Small intestine (tissue), 7 donors: ENCODE results near the gene ZCWPW1. TPM values are rescaled to one million over a fixed set of nuclear protein-coding genes. Genes with fewer than 3 reads are reported as not detected.

Source experiments
- DNase-seq, 2 donors: peaks; one replicate each; pipeline versions ENCODE4 v3.0.0 to v3.0.0-alpha.2; 2013
- FAIRE-seq: peaks from 2 replicates; lab custom pipeline; 2012; peaks lifted over from hg19 to GRCh38; lab: Jason Lieb, UNC
- H3K27ac ChIP-seq, 3 donors: one replicate each; pipeline ENCODE4 v1.5.1; 2013; ENCODE audit warnings: low read length in 2 of 3, mild to moderate bottlenecking in 2 of 3, control low read depth in 1 of 3, inconsistent platforms in 1 of 3, low read depth in 1 of 3, moderate library complexity in 1 of 3
- H3K27me3 ChIP-seq, 3 donors: one replicate each; pipeline ENCODE4 v1.6.1; 2013; ENCODE audit warnings: low read length in 3 of 3, inconsistent platforms in 1 of 3; ENCODE audit not compliant: control insufficient read depth in 3 of 3, insufficient read depth in 3 of 3
- H3K36me3 ChIP-seq, 3 donors: one replicate each; pipeline ENCODE4 v1.6.1; 2013; ENCODE audit warnings: low read length in 3 of 3, inconsistent platforms in 1 of 3, low read depth in 1 of 3, mild to moderate bottlenecking in 1 of 3, moderate library complexity in 1 of 3; ENCODE audit not compliant: control insufficient read depth in 3 of 3, insufficient read depth in 2 of 3
- H3K4me1 ChIP-seq, 3 donors: one replicate each; pipeline ENCODE4 v1.6.1; 2013; ENCODE audit warnings: low read length in 2 of 3, inconsistent platforms in 1 of 3, low read depth in 1 of 3, mild to moderate bottlenecking in 1 of 3, moderate library complexity in 1 of 3; ENCODE audit not compliant: control insufficient read depth in 3 of 3, insufficient read depth in 2 of 3
- H3K4me3 ChIP-seq, 3 donors: one replicate each; pipeline ENCODE4 v1.5.1; 2013; ENCODE audit warnings: low read length in 3 of 3, control low read depth in 1 of 3, inconsistent platforms in 1 of 3, low read depth in 1 of 3, mild to moderate bottlenecking in 1 of 3, moderate library complexity in 1 of 3
- H3K9me3 ChIP-seq, 2 donors: one replicate each; pipeline ENCODE4 v1.6.1; 2013; ENCODE audit warnings: low read depth in 1 of 2, low read length in 1 of 2; ENCODE audit not compliant: control insufficient read depth in 2 of 2, insufficient read depth in 1 of 2
- WGBS, 3 donors: extraction: QIAGEN DNeasy Blood & Tissue Kit; methylation state at CpG; one replicate each; pipeline ENCODE4 v1.1.7; 2013; 5-methylcytosine and 5-hydroxymethylcytosine counted together
- polyA plus RNA-seq, 4 donors: library from polyadenylated mRNA; stranded (reverse) in 3 of 4; unstranded in 1 of 4; fragments of 200-250 nt in 3 of 4; fragments of 120-200 nt in 1 of 4; gene quantifications; one replicate each; pipeline versions ENCODE4 v1.2.1 to v1.2.3, GENCODE V29; 2013
- donor health status: healthy with polysubstance abuse.
- donor health status: control.
- donor health status: control.
- donor health status: Bipolar disorder and iron deficiency.
- donor health status: healthy.

ZCWPW1 gene
- polyA plus RNA-seq, 4 donors: 1.3 to 6.5 (median 4.8) TPM

DNA sequence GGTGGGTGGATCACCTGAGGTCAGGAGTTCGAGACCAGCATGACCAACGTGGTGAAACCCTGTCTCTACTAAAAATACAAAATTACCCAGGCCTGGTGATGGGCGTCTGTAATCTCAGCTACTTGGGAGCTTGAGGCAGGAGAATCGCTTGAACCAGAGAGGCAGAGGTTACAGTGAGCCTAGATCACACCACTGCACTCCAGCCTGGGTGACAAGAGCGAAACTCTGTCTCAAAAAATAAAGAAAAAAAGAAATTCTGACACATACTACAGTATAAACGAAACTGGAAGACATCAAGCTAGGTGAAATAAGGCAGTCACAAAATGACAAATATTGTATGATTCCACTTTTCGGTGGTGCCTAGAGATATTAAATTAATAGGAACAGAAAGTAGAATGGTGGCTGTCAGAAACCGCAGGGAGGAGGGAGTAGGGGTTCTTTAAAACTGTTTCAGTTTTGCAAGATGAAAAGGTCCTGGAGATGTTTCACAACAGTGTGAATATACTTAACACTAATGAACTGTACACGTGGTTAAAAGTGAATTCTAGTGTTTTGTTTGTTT is 32.0 kb downstream of the ZCWPW1 start:
- FAIRE-seq (no peak), DNase-seq (peak in 1 of 2 donors; percentile 19)
- no peaks in the 10 kb centered on the region for H3K36me3 ChIP-seq
- 54 to 68% (median 62%) methylated on average over 9 of the region's 9 CpGs for WGBS, 3 donors
- H3K9me3 ChIP-seq: no peaks in the 10 kb centered on the region
- H3K4me1 ChIP-seq: no peaks in the 10 kb centered on the region
- peak overlapping the region in 1 of 3 donors; percentile 52 for H3K27ac ChIP-seq
- H3K27me3 ChIP-seq: peaks cover 0 to 3% (median 0%) of the 10 kb centered on the region in 3 donors
- H3K4me3 ChIP-seq: no peak overlapping the region

DNA sequence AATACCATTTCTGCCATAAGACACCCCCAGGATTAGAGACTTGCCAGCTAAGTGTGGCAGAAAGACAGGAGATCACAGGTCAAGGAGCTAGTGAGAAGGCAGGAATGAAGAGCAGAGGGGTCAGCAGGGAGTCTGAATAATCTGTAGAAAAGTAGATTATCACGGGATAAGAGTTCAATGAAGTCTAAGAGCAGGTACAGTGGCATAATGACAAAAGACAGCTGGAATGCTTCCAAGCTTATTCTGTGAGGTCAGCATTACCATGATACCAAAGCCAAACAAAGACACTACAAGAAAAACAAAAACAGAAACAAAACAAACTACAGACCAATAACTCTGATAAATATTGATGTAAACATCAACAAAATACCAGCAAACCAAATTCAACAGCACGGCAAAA is 34.4 kb downstream of the ZCWPW1 start:
- Histone ChIP-seq H3K9me3 (no peaks in the 10 kb centered on the region), H3K27me3 (peaks cover 0 to 3% (median 0%) of the 10 kb centered on the region in 3 donors), H3K27ac (no peak overlapping the region), H3K4me3 (no peak overlapping the region), H3K36me3 (no peaks in the 10 kb centered on the region), H3K4me1 (no peaks in the 10 kb centered on the region)
- DNase-seq: no peak
- no peak for FAIRE-seq
- 66 to 79% (median 71%) methylated on average over 2 of the region's 2 CpGs for WGBS, 3 donors

DNA sequence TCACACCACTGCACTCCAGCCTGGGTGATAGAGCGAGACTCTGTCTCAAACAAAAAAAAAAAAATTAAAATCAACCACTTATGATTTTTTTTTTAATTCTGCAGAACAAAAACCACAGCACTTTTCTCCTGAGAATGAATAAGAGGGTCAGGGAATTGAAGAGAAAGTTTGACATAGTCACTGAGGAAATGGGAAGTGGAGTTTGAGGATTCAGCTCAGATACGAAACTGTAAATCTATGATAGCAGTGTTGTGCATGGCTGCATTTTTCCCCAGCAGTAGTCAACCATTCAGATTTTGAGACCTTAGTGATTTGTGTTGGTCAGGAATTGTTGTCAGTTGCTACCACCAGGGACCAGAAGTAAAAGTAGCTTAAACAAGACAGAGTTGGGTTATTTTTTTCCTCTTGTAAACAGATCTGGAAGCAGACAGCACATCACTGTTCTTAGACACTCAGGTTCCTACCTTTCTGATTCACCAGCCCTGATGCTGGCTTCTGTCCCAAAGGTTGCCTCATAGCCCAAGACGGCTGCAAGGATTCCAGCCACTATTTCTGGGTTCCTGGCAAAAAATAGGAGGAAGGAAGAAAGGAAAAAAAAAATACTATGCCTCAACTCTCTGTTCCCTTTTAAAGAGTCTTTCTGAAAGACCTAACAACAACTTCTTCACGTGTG is 35.1 kb downstream of the ZCWPW1 start:
- Histone ChIP-seq H3K4me3 (no peak overlapping the region), H3K9me3 (no peaks in the 10 kb centered on the region), H3K27me3 (peaks cover 0 to 3% (median 0%) of the 10 kb centered on the region in 3 donors), H3K4me1 (no peaks in the 10 kb centered on the region), H3K27ac (no peak overlapping the region), H3K36me3 (no peaks in the 10 kb centered on the region)
- 69 to 87% (median 84%) methylated on average over 4 of the region's 4 CpGs for WGBS, 3 donors
- no peak for FAIRE-seq
- no peak for DNase-seq

DNA sequence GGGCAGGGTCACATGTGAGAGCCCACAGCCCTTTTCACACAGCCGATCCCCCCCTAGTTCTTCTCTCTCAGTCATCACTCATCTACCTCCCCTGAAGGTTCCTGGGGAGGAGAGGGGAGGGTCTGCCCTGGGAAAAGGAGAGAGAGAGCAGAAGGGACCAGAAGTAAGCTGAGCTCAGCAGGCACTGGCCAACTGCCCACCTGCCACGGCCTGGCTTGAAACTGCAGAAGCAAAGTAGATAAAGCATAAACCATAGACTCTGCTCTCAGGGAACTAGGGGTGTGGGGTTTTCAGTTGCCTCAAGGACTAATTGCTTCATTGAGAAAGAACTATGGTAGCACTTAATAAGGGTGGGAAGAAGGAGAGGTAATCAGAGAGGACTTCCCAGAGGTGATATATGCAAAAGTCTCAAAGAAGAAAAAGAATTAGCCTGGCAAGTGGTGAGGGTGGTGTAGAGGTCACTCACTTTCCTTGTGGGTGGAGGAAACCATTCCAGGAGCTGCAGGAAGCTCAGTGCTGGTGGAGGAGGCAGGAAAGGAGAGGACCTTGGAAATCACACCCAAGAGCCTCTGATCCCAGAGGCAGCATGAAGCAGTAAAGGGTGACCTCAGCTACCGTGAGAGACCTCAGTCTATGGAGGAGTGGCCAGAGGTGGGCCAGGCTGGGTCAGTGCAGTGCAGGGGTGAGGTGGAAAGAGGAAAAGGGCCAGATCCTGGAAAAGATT is 38.1 kb downstream of the ZCWPW1 start:
- 31 to 56% (median 55%) methylated on average over 3 of the region's 3 CpGs for WGBS, 3 donors
- FAIRE-seq: no peak

DNA sequence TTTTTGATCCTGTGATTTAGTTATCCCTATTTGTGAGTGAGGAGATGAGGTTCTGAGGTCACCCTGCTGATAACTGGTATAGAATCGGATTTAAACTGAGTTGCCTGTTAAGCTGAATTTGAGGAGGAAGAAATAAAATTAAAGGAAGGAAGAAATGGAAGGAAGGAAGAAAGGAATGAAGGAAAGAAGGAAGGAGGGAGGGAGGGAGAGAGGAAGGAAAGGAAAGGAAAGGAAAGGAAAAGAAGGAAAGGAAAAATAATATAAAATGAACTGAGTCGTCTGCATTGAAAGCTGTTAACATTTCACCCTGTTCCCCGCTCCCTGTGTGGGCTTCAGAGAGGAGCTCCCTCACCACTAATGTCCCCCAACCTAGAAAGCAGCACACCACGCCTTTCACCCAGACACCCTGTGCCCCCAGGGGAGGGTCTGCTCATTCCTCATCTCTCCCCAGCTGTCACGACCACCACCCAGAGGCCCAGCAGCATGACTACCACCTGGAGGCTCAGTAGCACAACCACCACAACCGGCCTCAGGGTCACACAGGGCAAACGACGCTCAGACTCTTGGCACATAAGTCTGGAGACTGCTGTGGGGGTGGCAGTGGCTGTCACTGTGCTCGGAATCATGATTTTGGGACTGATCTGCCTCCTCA is 38.9 kb downstream of the ZCWPW1 start:
- DNase-seq (no peak), FAIRE-seq (no peak)
- peaks cover 0 to 3% (median 0%) of the 10 kb centered on the region in 3 donors for H3K27me3 ChIP-seq
- no peaks in the 10 kb centered on the region for H3K36me3 ChIP-seq
- H3K4me3 ChIP-seq: no peak overlapping the region
- 61 to 67% (median 65%) methylated on average over 9 of the region's 9 CpGs for WGBS, 3 donors
- H3K27ac ChIP-seq: no peak overlapping the region
- no peaks in the 10 kb centered on the region for H3K9me3 ChIP-seq
- H3K4me1 ChIP-seq: no peaks in the 10 kb centered on the region

More for the DNA sequence above, 38.1 kb downstream of the ZCWPW1 start:
- DNase-seq: no peak
- Histone ChIP-seq H3K9me3 (no peaks in the 10 kb centered on the region), H3K27me3 (peaks cover 0 to 3% (median 0%) of the 10 kb centered on the region in 3 donors), H3K4me1 (no peaks in the 10 kb centered on the region), H3K4me3 (no peak overlapping the region), H3K27ac (no peak overlapping the region), H3K36me3 (no peaks in the 10 kb centered on the region)

DNA sequence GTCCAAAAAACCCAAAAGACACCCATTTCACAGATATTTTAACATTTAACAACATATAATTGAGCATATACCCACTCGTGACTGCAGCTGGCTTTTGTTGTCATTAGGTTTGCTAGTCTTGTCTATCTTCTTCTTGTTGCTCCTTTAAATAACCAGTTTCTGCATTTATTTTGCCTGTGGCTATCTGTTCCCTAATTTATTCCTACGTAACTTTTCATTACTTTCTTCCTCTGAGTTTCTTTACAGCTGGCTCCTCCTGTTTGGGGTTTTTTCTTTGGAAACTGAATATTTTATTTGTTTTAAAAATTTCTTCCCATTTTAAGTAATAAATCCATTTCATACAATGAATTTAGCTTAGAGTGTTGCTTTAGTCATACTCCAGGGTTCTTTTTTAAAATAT is 40.8 kb downstream of the ZCWPW1 start:
- Histone ChIP-seq H3K27ac (no peak overlapping the region), H3K36me3 (no peaks in the 10 kb centered on the region), H3K9me3 (no peaks in the 10 kb centered on the region), H3K27me3 (no peaks in the 10 kb centered on the region), H3K4me1 (no peaks in the 10 kb centered on the region), H3K4me3 (no peak overlapping the region)
- WGBS, 3 donors: 80 to 86% (median 81%) methylated on average over 2 of the region's 2 CpGs
- FAIRE-seq (no peak), DNase-seq (no peak)

DNA sequence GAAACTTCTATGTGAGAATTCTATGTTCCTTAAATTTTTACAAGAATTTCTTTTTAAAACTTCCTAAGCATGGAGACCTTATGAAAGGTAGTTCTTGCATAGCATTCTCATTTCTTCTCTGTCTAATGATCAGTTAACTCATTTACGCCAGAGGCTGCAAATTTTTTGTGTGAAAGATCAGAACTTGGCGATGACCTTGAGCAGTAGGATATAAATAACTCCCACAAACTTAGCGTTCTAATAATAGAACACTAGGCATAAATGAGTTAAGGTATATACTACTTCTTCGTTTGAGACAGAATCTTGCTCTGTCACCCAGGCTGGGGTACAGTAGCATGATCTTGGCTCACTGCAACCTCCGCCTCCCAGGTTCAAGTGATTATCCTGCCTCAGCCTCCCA is 41.6 kb downstream of the ZCWPW1 start:
- no peaks in the 10 kb centered on the region for H3K4me1 ChIP-seq
- 66 to 82% (median 80%) methylated on average over 5 of the region's 5 CpGs for WGBS, 3 donors
- no peak for FAIRE-seq

DNA sequence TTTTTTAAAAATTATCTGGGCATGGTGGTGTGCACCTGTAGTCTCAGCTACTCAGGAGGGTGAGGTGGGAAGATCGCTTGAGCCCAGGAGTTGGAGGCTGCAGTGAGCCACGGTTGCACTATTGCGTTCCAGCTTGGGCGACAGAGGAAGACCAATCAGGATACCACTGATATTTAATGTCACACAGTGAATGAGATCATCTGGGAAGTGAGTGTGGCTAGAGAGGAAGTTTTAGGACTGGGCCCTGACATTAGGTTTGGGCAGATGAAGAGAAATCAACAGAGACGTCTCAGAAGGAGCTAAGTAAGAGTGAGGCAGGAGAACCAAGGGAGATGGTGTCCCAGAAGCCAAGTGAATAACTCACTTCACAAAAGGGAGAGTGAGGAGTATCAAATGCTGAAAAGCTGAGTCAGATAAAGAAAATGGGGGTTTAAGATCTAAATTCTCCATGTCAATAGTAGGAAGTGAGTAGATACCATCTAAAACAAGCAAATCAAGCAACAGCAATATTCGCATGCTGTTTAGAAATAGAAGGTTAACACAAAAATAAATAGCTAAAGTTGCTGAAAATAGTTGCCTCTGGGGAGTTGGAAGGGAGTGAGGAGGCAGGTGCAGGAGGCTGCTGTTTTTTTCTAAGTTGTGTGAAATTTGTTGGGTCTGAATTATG is 43.7 kb downstream of the ZCWPW1 start:
- Histone ChIP-seq H3K4me1 (no peaks in the 10 kb centered on the region), H3K4me3 (no peak overlapping the region), H3K27me3 (no peaks in the 10 kb centered on the region), H3K27ac (no peak overlapping the region), H3K9me3 (no peaks in the 10 kb centered on the region), H3K36me3 (no peaks in the 10 kb centered on the region)
- FAIRE-seq (no peak), DNase-seq (no peak)
- 75 to 90% (median 88%) methylated on average over 6 of the region's 6 CpGs for WGBS, 3 donors

More for the DNA sequence above, 41.6 kb downstream of the ZCWPW1 start:
- no peaks in the 10 kb centered on the region for H3K9me3 ChIP-seq
- no peak overlapping the region for H3K4me3 ChIP-seq
- no peaks in the 10 kb centered on the region for H3K36me3 ChIP-seq
- DNase-seq: no peak
- H3K27me3 ChIP-seq: no peaks in the 10 kb centered on the region
- H3K27ac ChIP-seq: no peak overlapping the region
